K562 treated with DMSO at 1 percent for 48 hours (cell line): ENCODE measurements around the gene TRAP1. TPM values are rescaled to one million over a fixed set of nuclear protein-coding genes. Genes with fewer than 3 reads are reported as not detected.

Experiments
- total RNA-seq: library from RNA; unstranded; fragments of 300-600 nt; gene quantifications from 2 replicates; pipeline ENCODE4 v1.2.3, GENCODE V29; 2022; ENCODE audit warnings: low replicate concordance; ENCODE audit errors: extremely low read depth

The TRAP1 gene
- 194 TPM in 1 of 2 replicates, not detected in the other for total RNA-seq

GRCh38 chr16:3717235-3718018 is at the start of gene TRAP1:
TSS of gene TRAP1 (minus strand) at chr16:3717524. CDS start at chr16:3717508, 16 bp downstream.

GRCh38 chr16:3654249-3654991 is 62.9 kb downstream of the TRAP1 start, which contains the start of gene DNASE1:
TSS of gene DNASE1 (plus strand) at chr16:3654691. CDS start at chr16:3655374, 683 bp downstream.

GRCh38 chr16:3611146-3611975 is 106.0 kb downstream of the TRAP1 start, which contains the start of gene SLX4:
TSS of gene SLX4 (minus strand) at chr16:3611606. CDS start at chr16:3608964, 2,642 bp downstream.

Other genes with a start within 250 kb of the TRAP1 start
- not detected in 2 replicates for gene C16orf90, start 222.0 kb downstream of the TRAP1 start, total RNA-seq
- not detected in 2 replicates for gene CLUAP1, start 216.5 kb downstream of the TRAP1 start, total RNA-seq
- gene NLRC3, start 140.1 kb downstream of the TRAP1 start, total RNA-seq, result not detected in 2 replicates
- not detected in 2 replicates for gene SLX4, start 105.9 kb downstream of the TRAP1 start, total RNA-seq
- gene DNASE1, start 62.8 kb downstream of the TRAP1 start, total RNA-seq, result not detected in 2 replicates
- gene CREBBP, start 163.2 kb upstream of the TRAP1 start, total RNA-seq, result 111 TPM in 1 of 2 replicates, not detected in the other